Measurements from ENCODE around the gene PLA2G2C.

- TF ChIP-seq POLR2A (IDR thresholded peaks at IDR 0.05; ENCODE audit: low read depth) (no peak), CTCF (IDR thresholded peaks at IDR 0.05) (no peak), POLR2AphosphoS5 (IDR thresholded peaks at IDR 0.05) (no peak), EP300 (IDR thresholded peaks at IDR 0.05) (no peak)
These were observed 72.2 kb downstream of the PLA2G2C start for GRCh38 chr1:20114021-20114648.
